ENCODE measurements around the gene JSRP1.

DNA sequence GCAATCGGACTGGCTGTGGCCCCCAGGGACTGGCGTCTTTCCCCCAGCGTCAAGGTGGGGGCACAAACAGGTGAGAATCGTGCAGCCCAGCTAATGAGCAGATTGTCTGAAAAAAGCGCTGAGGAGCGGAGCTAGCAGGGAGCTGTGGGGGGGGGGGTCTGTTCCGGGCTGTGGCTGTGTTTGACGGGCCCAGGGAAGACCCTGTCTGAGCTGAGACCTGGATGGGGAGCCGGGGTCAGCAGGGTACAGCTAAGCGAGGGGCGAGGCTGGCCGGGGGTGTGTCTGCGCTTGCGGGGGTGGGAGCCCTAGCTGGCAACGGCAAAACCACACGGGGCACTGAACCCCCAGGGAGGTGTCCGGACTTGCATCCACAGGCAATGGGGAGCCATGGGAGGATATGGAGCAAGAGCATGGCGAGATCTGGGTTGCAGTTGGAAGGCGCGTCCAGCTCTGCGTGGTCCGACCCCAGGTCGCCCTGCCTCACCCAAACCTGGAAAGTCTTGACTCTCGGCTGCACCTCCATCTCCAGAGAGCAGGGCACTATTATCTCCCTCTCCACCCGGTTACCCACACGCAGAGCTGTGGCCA is 47.1 kb upstream of the JSRP1 start:
- TF ChIP-seq, protein P1, sequence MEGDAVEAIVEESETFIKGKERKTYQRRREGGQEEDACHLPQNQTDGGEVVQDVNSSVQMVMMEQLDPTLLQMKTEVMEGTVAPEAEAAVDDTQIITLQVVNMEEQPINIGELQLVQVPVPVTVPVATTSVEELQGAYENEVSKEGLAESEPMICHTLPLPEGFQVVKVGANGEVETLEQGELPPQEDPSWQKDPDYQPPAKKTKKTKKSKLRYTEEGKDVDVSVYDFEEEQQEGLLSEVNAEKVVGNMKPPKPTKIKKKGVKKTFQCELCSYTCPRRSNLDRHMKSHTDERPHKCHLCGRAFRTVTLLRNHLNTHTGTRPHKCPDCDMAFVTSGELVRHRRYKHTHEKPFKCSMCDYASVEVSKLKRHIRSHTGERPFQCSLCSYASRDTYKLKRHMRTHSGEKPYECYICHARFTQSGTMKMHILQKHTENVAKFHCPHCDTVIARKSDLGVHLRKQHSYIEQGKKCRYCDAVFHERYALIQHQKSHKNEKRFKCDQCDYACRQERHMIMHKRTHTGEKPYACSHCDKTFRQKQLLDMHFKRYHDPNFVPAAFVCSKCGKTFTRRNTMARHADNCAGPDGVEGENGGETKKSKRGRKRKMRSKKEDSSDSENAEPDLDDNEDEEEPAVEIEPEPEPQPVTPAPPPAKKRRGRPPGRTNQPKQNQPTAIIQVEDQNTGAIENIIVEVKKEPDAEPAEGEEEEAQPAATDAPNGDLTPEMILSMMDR (IDR thresholded peaks at IDR 0.05), result no peak
- TF ChIP-seq POLR2A (IDR thresholded peaks at IDR 0.05), result no peak

All from esophagus squamous epithelium (tissue), 4 donors.